Activated T-cell treated with anti-CD3 and anti-CD28 coated beads for 1 hour (primary cell): Measurements from ENCODE around the gene SCGB1C2.
"Not testable (repeated sequence)": the region's sequence is repeated elsewhere in the genome, so short reads cannot be mapped to it uniquely, and the experiment has no call there.

Source experiments
- DNase-seq: peaks from one replicate; pipeline ENCODE4 v3.0.0-alpha.2; 2020; ENCODE audit warnings: low read depth

The SCGB1C2 gene

DNA sequence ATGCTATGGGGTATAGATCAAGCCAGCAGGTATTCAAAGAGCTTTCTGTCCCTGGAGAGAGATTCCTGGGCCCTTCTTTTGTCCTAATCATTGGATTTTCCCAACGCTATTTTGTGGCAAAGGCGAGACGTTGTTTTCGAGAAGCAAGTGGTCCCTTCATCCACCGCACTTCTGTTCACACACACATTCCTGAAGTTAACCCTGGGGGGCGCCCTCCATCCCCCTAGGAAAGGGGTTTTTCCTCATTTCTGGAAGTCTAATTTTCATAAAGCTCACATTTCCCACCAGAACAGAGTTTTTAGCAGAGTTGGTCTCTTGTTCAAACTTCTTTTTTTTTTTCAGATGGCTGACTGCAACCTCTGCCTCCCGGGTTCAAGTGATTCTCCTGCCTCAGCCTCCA lies 11.9 kb downstream of the SCGB1C2 start:
- DNase-seq, result no peak

GRCh38 chr17:149897-150584 lies 12.7 kb downstream of the SCGB1C2 start:
- DNase-seq, result no peak

- DNase-seq, result no peak
Observed at GRCh38 chr17:151004-151403, 13.6 kb downstream of the SCGB1C2 start.

DNA sequence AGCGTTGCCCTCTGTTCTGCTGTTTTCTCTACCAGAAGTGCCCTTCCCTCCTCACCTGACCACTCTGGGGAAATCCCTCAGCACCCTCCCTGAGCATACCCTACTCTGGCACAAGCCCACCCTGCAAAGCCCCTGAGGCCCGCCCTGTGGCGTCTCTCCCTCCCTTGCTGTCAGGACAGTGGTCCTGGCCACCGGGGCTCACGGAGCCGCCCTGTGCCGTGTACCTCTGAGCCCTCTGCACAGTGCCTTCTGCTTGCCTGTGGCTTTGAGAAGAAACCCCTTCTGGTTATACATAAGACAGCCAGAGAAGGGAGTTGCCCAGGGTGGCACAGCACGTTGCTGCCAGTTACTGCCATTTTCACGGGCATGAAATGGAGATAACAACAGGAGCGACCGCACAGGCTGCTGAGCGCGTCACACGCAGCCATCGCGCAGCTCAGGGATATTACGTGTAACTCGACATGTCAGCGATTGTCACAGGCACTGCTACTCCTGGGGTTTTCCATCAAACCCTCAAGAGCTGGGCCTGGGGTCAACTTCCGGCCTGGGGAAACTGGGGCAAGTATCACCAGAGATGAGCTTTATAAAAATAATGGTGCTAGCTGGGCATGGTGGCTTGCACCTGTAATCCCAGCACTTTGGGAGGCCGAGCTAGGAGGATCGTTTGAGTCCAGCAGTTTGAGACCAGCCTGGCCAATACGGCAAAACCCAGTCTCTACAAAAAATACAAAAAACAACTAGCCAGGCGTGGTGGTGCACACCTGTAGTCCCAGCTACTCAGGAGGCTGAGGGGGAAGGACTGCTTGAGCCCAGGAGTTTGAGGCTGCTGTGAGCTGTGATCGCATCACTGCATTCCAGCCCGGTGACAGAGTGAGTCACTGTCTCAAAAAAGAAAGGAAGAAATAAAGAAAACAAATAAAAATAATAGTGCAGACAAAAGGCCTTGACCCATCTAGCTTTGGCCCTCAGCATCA lies 14.8 kb downstream of the SCGB1C2 start:
- no peak for DNase-seq

DNA sequence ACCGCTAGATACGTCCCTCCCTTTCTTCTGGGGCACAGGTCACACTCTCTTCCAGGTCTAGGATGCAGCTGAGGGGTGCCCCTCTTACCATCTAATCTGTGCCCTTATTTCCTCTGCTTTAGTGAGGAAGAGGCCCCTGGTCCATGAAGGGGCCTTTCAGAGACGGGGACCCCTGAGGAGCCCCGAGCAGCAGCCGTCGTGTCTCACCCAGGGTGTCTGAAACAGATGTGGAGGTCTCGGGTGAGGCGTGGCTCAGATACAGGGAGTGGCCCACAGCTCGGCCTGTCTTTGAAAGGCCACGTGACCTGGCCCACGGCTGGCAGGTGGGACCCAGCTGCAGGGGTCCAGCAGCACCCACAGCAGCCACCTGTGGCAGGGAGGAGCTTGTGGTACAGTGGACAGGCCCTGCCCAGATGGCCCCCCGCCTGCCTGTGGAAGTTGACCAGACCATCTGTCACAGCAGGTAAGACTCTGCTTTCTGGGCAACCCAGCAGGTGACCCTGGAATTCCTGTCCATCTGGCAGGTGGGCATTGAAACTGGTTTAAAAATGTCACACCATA lies 15.6 kb downstream of the SCGB1C2 start:
- DNase-seq, result no peak

- DNase-seq, result no peak
Observed at GRCh38 chr17:153851-154250, 16.5 kb downstream of the SCGB1C2 start.

- no peak for DNase-seq
Observed at GRCh38 chr17:155576-155975, 18.2 kb downstream of the SCGB1C2 start.

- DNase-seq, result no peak
Observed at GRCh38 chr17:156094-156621, 18.8 kb downstream of the SCGB1C2 start.

GRCh38 chr17:156946-157345 lies 19.6 kb downstream of the SCGB1C2 start:
- no peak for DNase-seq

GRCh38 chr17:157901-158300 lies 20.5 kb downstream of the SCGB1C2 start:
- DNase-seq, result no peak

DNA sequence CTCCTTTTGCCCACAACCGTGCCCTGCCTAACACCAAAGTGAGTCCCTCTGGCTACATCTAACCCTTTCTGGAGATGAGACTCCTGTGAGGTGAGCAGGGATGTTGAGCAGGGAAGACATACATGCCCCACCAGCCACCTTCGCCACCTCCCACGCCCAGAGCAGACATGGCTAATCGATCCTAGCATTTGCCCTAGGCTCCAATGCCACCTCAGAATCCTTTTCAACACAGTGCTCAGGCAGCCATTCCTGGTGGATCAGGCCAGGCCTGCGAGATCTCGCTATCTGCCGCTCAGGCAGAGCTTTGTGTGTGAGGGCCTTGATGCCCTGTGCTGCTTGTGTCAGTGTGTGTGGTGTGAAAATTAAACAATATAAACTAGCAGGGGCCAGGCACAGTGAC lies 21.0 kb downstream of the SCGB1C2 start:
- DNase-seq, result no peak

DNA sequence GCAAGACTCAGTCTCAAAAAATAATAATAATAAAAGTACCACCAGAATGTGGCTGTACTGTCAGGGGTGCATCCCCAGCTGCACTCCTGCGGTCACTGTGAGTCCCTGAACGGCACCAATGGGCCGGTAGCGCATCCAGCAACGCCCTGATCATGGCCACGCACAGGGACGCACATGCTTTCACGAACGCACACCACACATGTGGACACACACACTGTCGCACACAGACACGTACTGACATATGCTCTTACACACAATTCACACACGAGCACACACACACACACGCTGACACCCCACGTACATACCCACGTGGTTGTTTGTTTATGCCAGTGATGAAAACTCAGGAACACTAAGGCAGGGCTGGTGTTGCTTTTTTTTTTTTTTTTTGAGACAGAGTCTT lies 22.2 kb downstream of the SCGB1C2 start:
- DNase-seq, result no peak

DNA sequence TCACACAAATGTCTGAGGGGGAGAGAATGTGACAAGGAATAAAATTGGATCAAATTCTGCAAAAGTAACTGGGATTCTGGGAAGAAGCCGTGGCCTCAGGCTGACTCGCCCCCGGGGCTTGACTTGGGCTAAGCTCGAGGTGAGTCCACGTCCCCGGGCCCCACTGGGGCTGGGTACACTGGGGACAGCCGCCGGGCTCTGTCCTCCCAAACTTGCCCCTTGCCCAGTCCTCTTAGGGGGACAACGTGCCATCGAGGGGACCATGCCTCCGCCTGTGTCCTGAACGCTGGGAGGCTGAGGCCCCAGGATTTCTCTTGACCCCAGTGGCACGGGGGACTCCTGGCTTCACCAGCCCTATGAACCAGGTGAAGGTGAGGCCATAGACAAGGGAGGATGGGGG lies 23.0 kb downstream of the SCGB1C2 start:
- DNase-seq, result no peak

DNA sequence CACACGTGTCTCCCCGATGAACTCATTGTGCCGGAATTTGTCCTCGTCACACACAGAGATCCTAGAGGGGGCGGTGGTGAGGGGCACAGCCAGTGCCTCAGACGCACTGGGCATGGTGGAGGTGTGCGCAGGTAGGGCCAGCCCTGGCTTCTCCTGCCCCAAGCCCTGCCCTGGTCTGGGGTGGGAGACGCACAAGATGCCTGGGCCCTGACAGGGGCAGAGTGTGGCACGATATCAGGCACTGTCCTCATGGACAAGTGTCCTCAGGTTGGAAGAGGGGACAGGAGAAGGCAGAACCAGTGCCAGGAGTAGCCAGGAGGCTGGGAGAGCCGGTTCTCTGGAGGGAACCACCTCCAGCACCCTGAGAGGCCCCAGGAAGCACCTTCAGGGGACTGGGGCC lies 24.1 kb downstream of the SCGB1C2 start:
- no peak for DNase-seq

DNA sequence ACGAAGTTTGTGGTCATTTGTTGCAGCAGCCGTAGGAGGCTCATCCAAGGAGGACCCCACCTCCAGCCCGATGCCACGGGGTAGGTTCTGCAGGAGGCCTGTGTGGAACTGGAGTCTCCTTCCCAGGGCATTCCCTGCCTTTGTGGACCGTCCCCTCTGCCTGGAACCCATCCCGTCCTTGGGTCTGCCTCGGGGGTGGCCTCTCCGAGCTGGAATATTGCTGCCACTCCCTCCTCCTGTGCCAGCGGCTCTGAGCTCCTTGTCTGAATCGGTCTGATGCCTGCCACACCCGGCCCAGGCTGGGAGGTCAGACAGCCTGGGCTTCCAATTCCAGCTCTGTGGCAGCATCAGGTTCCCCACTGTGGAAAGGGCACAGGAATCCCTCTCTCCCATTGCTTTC lies 25.3 kb downstream of the SCGB1C2 start:
- DNase-seq, result no peak

- DNase-seq, result no peak
Observed at GRCh38 chr17:163514-164098, 26.2 kb downstream of the SCGB1C2 start.

DNA sequence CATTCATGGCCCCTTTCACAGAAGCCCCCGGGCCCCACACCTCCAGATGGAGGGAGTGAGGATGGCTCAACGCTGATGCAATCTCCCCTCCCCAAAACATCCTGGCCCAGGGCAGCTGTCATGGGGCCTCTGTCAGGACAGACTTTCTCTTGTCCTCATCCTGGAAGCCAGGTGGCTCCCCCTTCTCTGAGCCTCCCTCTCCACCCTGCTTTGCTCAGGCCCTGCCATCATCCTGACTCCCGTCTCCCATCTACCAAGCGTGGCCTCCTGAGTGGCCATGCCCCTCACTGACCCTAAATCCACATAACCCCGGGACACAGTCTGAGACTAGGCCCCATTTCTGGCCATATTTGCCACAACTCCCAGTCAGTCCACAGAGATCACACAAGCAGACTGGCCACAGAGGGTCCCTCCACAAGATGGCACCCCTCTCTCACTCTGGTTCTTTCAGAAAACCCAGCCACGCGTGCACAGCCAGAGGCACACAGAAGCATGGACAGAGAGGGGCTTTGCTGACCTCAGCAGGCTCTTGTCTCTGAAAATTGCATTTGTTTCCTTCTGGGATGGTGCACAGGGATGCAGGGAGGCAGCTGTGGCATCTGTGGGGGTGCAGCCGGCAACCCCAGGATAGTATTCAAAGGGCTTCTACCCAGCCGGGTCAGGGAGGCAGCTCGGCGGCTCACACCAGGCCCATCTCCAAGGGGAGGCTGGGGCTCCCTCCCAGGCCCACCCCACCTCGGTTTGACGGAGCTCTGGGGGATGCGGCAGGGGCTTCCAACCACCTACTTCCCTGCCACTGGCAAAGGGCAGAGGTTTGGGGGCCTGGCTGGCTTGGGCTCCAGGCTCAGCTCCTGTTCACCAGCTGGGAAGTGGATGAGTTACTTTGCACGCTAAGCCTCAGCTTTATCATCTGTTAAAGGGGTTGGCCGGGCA lies 27.2 kb downstream of the SCGB1C2 start:
- peak; percentile 23 for DNase-seq

- no peak for DNase-seq
Observed at GRCh38 chr17:165939-166338, 28.6 kb downstream of the SCGB1C2 start.

DNA sequence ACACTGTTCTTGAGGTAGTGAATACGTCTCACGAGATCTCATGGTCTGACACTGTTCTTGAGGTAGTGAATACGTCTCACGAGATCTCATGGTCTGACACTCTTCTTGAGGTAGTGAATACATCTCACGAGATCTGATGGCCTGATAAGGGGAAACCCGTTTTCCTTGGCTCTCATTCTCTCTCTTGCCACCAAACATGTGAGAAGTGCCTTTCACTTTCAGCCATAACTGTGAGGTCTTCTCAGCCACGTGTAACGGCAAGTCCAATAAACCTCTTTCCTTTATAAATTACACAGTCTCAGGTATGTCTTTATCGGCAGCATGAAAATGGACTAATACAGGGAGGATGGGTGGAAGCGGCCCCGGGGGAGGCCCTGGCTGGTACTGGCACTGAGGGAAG lies 31.2 kb downstream of the SCGB1C2 start:
- not testable (repeated sequence) for DNase-seq

GRCh38 chr17:170130-170670 lies 32.8 kb downstream of the SCGB1C2 start:
- DNase-seq, result no peak

GRCh38 chr17:171871-172270 lies 34.5 kb downstream of the SCGB1C2 start:
- DNase-seq, result no peak
